Testis (tissue), 2 donors: Measurements from ENCODE around the gene AGAP1.

Experiments used
- CTCF ChIP-seq, 3 experiments: fragments of 450-650 bp in 2 of 3; fragments of 200-600 bp in 1 of 3; sonication (generic) in 1 of 3; IDR thresholded peaks; one replicate each; pipeline ENCODE4 v1.5.1; 2016 to 2019; ENCODE audit warnings: antibody characterized with exemption in 3 of 3, mild to moderate bottlenecking in 2 of 3, moderate library complexity in 1 of 3
- POLR2A ChIP-seq: fragments of 450-650 bp; IDR thresholded peaks from one replicate; pipeline ENCODE4 v1.6.1; 2017; ENCODE audit warnings: antibody characterized with exemption, mild to moderate bottlenecking, moderate library complexity

- TF ChIP-seq CTCF (IDR thresholded peaks at IDR 0.05), result no peak
- TF ChIP-seq POLR2A, result no peak
These were observed 148.1 kb downstream of the AGAP1 start for GRCh38 chr2:235641956-235642355.
